ENCODE measurements around the gene LGR4.

GRCh38 chr11:27453701-27454100 lies 18.9 kb downstream of the LGR4 start:
- TF ChIP-seq, protein P1, sequence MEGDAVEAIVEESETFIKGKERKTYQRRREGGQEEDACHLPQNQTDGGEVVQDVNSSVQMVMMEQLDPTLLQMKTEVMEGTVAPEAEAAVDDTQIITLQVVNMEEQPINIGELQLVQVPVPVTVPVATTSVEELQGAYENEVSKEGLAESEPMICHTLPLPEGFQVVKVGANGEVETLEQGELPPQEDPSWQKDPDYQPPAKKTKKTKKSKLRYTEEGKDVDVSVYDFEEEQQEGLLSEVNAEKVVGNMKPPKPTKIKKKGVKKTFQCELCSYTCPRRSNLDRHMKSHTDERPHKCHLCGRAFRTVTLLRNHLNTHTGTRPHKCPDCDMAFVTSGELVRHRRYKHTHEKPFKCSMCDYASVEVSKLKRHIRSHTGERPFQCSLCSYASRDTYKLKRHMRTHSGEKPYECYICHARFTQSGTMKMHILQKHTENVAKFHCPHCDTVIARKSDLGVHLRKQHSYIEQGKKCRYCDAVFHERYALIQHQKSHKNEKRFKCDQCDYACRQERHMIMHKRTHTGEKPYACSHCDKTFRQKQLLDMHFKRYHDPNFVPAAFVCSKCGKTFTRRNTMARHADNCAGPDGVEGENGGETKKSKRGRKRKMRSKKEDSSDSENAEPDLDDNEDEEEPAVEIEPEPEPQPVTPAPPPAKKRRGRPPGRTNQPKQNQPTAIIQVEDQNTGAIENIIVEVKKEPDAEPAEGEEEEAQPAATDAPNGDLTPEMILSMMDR (IDR thresholded peaks at IDR 0.05) = no peak
- TF ChIP-seq POLR2A (IDR thresholded peaks at IDR 0.05) = no peak

Measured in uterus (tissue), 2 donors.